PC-3 (cell line): Measurements from ENCODE around the gene BIRC7. TPM values are rescaled to one million over a fixed set of nuclear protein-coding genes. Genes with fewer than 3 reads are reported as not detected.

Experiments
- ATAC-seq: fragments of 200-7000 bp; cut with Tn5 transposase; 2 replicates; pipeline ENCODE4 v1.9.1; 2020; ENCODE audit warnings: mild to moderate bottlenecking, moderate library complexity
- BruUV-seq: library from RNA; stranded (reverse); fragments of 400-500 nt; replicated peaks from 2 replicates; lab custom pipeline; 2021; lab: Mats Ljungman, UMichigan
- CTCF ChIA-PET: fragments of 300-600 bp; sonication (Branson Sonifier 250); formaldehyde crosslinking; loops from one replicate; lab custom pipeline; 2022; ENCODE audit warnings: antibody characterized with exemption; lab: Charles Lee
- POLR2A ChIA-PET: fragments of 300-600 bp; sonication (Branson Sonifier 250); formaldehyde crosslinking; loops from one replicate; lab custom pipeline; 2022; ENCODE audit warnings: antibody characterized with exemption; ENCODE audit not compliant: unreplicated experiment; lab: Charles Lee
- DNase-seq: peaks from one replicate; pipeline ENCODE4 v3.0.0-alpha.2; 2015
- H2AFZ ChIP-seq: fragments of 300-600 bp; sonication (generic); 2 replicates; pipeline ENCODE4 v1.6.0; 2016; ENCODE audit warnings: antibody characterized with exemption, low read length
- H3F3A ChIP-seq: fragments of 300-600 bp; sonication (generic); one replicate; pipeline ENCODE4 v1.6.0; 2017; ENCODE audit warnings: antibody characterized with exemption, low read length, control low read depth, mild to moderate bottlenecking; ENCODE audit not compliant: unreplicated experiment
- H3K27ac ChIP-seq: fragments of 300-600 bp; sonication (generic); 2 replicates; pipeline ENCODE4 v1.5.1; 2016; ENCODE audit warnings: mild to moderate bottlenecking, low read length
- H3K27me3 ChIP-seq: fragments of 300-600 bp; sonication (generic); 2 replicates; pipeline ENCODE4 v1.6.1; 2016; ENCODE audit warnings: low read length, mixed read lengths
- H3K36me3 ChIP-seq: fragments of 300-600 bp; sonication (generic); 2 replicates; pipeline ENCODE4 v1.6.1; 2016; ENCODE audit warnings: low read depth, mixed run types, low read length, mixed read lengths
- H3K4me1 ChIP-seq: fragments of 300-600 bp; sonication (generic); 2 replicates; pipeline ENCODE4 v1.5.1; 2016; ENCODE audit warnings: low read length; ENCODE audit not compliant: insufficient read depth
- H3K4me2 ChIP-seq: fragments of 300-600 bp; sonication (generic); 2 replicates; pipeline ENCODE4 v1.6.0; 2016; ENCODE audit warnings: low read length
- H3K4me3 ChIP-seq: fragments of 300-600 bp; sonication (generic); 2 replicates; pipeline ENCODE4 v1.5.1; 2016; ENCODE audit warnings: mild to moderate bottlenecking, low read length, mixed read lengths
- H3K79me2 ChIP-seq: fragments of 300-600 bp; sonication (generic); 2 replicates; pipeline ENCODE4 v1.6.1; 2017; ENCODE audit warnings: low read length, mixed read lengths
- H3K9ac ChIP-seq: fragments of 300-600 bp; sonication (generic); 2 replicates; pipeline ENCODE4 v1.6.0; 2016; ENCODE audit warnings: mild to moderate bottlenecking, low read length
- H3K9me2 ChIP-seq: fragments of 300-600 bp; sonication (generic); replicated peaks from 2 replicates; pipeline ENCODE4 v1.6.1; 2016; ENCODE audit warnings: mixed run types, low read length, mixed read lengths
- H3K9me3 ChIP-seq: fragments of 300-600 bp; sonication (generic); 2 replicates; pipeline ENCODE4 v1.6.1; 2016; ENCODE audit warnings: low read length, mixed read lengths
- H4K20me1 ChIP-seq: fragments of 300-600 bp; sonication (generic); 2 replicates; pipeline ENCODE4 v1.6.1; 2016; ENCODE audit warnings: low read length, mixed read lengths
- EZH2 ChIP-seq: fragments of 300-600 bp; sonication (generic); IDR thresholded peaks from one replicate; pipeline ENCODE4 v1.6.1; 2017; ENCODE audit warnings: antibody characterized with exemption, mild to moderate bottlenecking, low read length; ENCODE audit not compliant: unreplicated experiment
- EZH2phosphoT487 ChIP-seq: fragments of 300-600 bp; sonication (generic); IDR thresholded peaks from 2 replicates; pipeline ENCODE4 v1.6.1; 2018; ENCODE audit warnings: mild to moderate bottlenecking, antibody characterized with exemption, low read length, borderline replicate concordance
- intact Hi-C: fragments of 100-400 bp; cut with micrococcal nuclease; formaldehyde crosslinking; loops from 2 replicates; pipeline ENCODE4 v1.9.0; 2023
- total RNA-seq: library from RNA; depleted of rRNA; stranded (reverse); fragments of >200 nt; gene quantifications from 2 replicates; pipeline ENCODE4 v1.2.3, GENCODE V29; 2014
- TF ChIP-seq, protein P1 (sequence below): fragments of 300-600 bp; sonication (generic); conservative IDR thresholded peaks from 2 replicates; pipeline ENCODE4 v1.5.1; 2017; ENCODE audit warnings: antibody characterized with exemption, low read depth, mild to moderate bottlenecking, low read length

The BIRC7 gene
- total RNA-seq, 1 experiment from 2014 or later, result not detected

DNA sequence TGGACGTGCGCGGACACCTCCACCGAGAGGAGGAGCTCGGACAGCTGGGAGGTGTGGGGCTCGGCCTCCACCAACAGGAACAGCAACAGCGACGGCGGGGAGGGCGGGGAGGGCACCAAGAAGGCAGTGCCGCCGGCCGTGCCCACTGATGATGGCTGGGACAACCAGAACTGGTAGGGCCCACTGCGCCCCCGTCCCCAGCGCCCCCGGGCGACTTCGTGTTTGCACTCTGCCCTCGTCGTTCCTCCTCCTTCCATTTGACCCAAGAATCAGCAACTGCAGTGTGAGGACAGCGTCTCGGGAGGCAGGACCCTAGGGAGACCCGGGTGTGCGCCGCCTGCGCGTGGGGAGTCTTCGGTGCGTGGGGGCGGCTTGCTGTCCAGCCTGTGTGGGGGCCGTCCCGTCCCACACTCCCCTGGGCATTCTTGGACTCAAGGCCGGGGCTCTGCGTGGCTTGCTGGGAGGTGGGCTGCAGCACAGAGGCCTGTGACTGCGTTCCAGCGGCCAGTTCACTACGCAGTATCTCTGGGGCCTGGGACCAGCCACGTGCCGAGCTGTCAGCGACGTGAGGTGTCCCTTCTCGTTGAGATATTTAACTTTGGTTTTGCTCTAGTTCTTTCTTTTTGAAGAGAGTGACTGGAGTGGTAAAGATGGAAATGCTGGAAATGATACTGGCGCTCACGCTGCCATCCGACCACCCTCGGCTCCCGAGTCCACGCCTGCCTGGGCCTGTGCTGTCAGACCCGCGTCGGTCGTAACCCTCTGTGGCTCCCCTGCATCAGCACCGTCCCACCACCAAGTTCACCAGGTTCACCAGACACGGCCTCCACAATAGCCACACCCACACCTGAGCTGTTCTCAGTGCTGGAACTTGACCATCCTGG lies 52.2 kb downstream of the BIRC7 start:
- no TSS peak for BruUV-seq
- Histone ChIP-seq H3K36me3 (peaks cover under 1% of the 10 kb centered on the region; the same call in 1 of the 2 replicates), H3K4me3 (no peak overlapping the region), H3K27ac (no peak overlapping the region), H3K27me3 (no peaks in the 10 kb centered on the region), H3K9me2 (no peaks in the 10 kb centered on the region), H3K79me2 (no peaks in the 10 kb centered on the region), H4K20me1 (no peaks in the 10 kb centered on the region), H3K4me1 (no peaks in the 10 kb centered on the region), H3K9me3 (no peaks in the 10 kb centered on the region), H3F3A (no peaks in the 10 kb centered on the region), H3K4me2 (no peak overlapping the region), H2AFZ (no peak overlapping the region), H3K9ac (no peak overlapping the region)
- CTCF ChIA-PET, result no interaction called here
- ATAC-seq (no peak), DNase-seq (no peak)
- POLR2A ChIA-PET, result no interaction called here
- TF ChIP-seq EZH2, result no peak
- intact Hi-C loops, result no loop called here

DNA sequence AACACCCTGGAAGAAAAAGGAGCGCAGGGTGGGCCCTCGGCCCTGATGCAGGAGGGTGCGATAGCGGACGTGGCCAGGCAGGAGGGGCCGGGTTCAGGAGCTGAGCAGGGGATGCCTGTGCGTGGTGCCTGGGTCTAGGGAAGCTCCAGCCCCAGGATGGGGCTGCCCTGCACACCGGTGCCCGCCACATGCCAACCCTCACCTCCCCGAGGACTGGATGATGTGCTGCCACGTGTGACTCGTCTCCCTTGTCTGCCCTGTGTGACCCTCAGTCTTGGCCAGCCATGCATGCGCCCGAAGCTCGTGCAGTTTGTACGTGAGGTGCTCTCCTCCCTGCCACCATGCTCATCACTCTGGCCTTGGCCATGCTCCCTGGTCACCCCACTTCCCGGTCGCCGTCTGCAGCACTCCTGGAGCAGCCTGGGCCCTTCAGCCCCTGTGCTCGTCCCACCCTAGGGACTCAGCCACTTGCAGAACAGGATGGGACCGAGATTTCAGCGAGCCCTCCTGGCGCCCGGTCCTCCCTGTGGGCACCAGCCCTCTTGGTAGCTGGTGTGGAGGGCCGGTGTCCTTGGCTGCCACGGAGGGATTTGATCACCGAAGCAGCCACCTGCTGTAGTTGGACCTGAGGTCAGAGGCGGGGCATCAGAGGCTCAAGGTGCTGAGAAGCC lies 53.0 kb downstream of the BIRC7 start:
- DNase-seq, result no peak
- Histone ChIP-seq H3K4me2 (no peak overlapping the region), H3K27me3 (no peaks in the 10 kb centered on the region), H3K9me2 (no peaks in the 10 kb centered on the region), H3K9ac (no peak overlapping the region), H4K20me1 (no peaks in the 10 kb centered on the region), H3K4me3 (no peak overlapping the region), H3K4me1 (no peaks in the 10 kb centered on the region), H2AFZ (no peak overlapping the region), H3K79me2 (no peaks in the 10 kb centered on the region), H3K9me3 (no peaks in the 10 kb centered on the region), H3K27ac (no peak overlapping the region), H3F3A (no peaks in the 10 kb centered on the region), H3K36me3 (no peaks in the 10 kb centered on the region)
- no peak for TF ChIP-seq EZH2
- TF ChIP-seq EZH2phosphoT487, result no peak
- TF ChIP-seq, protein P1, sequence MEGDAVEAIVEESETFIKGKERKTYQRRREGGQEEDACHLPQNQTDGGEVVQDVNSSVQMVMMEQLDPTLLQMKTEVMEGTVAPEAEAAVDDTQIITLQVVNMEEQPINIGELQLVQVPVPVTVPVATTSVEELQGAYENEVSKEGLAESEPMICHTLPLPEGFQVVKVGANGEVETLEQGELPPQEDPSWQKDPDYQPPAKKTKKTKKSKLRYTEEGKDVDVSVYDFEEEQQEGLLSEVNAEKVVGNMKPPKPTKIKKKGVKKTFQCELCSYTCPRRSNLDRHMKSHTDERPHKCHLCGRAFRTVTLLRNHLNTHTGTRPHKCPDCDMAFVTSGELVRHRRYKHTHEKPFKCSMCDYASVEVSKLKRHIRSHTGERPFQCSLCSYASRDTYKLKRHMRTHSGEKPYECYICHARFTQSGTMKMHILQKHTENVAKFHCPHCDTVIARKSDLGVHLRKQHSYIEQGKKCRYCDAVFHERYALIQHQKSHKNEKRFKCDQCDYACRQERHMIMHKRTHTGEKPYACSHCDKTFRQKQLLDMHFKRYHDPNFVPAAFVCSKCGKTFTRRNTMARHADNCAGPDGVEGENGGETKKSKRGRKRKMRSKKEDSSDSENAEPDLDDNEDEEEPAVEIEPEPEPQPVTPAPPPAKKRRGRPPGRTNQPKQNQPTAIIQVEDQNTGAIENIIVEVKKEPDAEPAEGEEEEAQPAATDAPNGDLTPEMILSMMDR, result no peak
- no TSS peak for BruUV-seq
- ChIA-PET POLR2A (no interaction called here), CTCF (no interaction called here)
- no peak for ATAC-seq
- intact Hi-C loops, result no loop called here

DNA sequence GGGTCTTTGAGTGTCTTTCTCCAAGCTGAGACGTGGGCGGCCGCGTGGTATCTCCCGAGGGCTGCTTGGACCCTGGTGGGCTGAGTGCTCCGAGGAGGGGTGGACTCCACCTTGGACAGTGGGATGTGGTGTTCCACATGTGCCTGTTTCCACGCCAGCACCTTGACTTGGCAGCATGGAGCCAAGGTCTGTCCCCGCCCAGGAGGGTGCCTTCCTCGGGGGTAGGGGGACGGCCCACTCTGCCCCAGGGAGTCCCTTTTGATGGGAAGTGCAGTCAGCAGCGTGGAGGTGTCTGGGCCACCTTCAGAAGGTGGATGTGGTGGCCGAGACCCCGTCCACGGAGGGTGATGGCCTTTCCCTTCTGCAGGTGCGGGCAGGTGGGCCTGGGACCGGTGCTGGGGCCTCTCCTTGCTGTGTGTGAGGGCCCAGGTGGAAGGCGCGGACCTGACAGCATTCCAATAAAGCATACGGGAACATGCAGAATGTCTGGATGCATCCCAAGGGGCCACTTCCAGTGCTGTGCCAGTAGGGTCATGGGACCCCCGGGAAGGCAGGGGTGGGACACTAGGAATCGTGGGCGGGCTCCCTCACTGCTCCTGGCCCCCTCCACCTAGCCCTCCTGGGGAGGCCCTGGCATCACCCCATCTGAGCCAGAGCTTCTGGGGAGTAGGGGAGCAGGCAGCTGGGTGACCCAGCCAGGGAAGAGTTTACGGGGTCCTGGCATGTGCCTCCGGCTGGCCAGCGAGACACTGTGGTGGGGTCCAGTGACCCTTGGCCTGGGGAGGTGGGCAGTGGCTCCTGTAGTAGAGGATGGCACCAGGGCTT lies 53.8 kb downstream of the BIRC7 start:
- Histone ChIP-seq H3K79me2 (no peaks in the 10 kb centered on the region), H3K4me3 (no peak overlapping the region), H3K9ac (no peak overlapping the region), H3K4me1 (no peaks in the 10 kb centered on the region), H3K27ac (no peak overlapping the region), H3K4me2 (no peak overlapping the region), H3F3A (no peaks in the 10 kb centered on the region), H3K27me3 (0 out of 2 replicates have a peak, but pooled peaks cover 4% of the 10 kb centered on the region), H3K9me2 (no peaks in the 10 kb centered on the region), H2AFZ (no peak overlapping the region), H3K36me3 (no peaks in the 10 kb centered on the region), H4K20me1 (no peaks in the 10 kb centered on the region), H3K9me3 (no peaks in the 10 kb centered on the region)
- no peak for ATAC-seq
- BruUV-seq, result TSS peak; percentile 13
- ChIA-PET POLR2A (no interaction called here), CTCF (no interaction called here)
- no peak for DNase-seq
- intact Hi-C loops, result no loop called here
- TF ChIP-seq EZH2phosphoT487 (no peak), EZH2 (no peak)
- TF ChIP-seq, protein P1, result no peak
